ENCODE results near the gene ZNF497. TPM values are rescaled to one million over a fixed set of nuclear protein-coding genes. Genes with fewer than 3 reads are reported as not detected.
"Not testable (repeated sequence)": the region's sequence is repeated elsewhere in the genome, so short reads cannot be mapped to it uniquely, and the experiment has no call there.

Gene ZNF497
- total RNA-seq, 4 donors from 2014 or later, result 0.74 to 2.4 (median 1.3) TPM

- no peak for TF ChIP-seq CTCF (IDR thresholded peaks at IDR 0.05)
- ATAC-seq (ENCODE audit: low FRiP score), result no peak
- no peak for DNase-seq (ENCODE audit: low spot score)
Observed at GRCh38 chr19:58385313-58385890, 22.9 kb upstream of the ZNF497 start.

- TF ChIP-seq CTCF (IDR thresholded peaks at IDR 0.05), result no peak
- no peak for ATAC-seq (ENCODE audit: low FRiP score)
- no peak for DNase-seq (ENCODE audit: low spot score)
Observed at GRCh38 chr19:58382997-58383603, 20.5 kb upstream of the ZNF497 start.

- DNase-seq (ENCODE audit: low spot score) (no peak), ATAC-seq (ENCODE audit: low FRiP score) (no peak)
- TF ChIP-seq CTCF (IDR thresholded peaks at IDR 0.05), result no peak
Observed at GRCh38 chr19:58381460-58382212, 19.1 kb upstream of the ZNF497 start.

GRCh38 chr19:58380662-58381459 is 18.3 kb upstream of the ZNF497 start, which contains the start of gene ZNF837:
Gene ZNF837, minus strand, starts transcription at chr19:58381030. Its CDS starts 11,698 bp downstream, at chr19:58369332.
- DNase-seq (ENCODE audit: low spot score) (peak; percentile 82), ATAC-seq (ENCODE audit: low FRiP score) (peak; percentile 94)
- TF ChIP-seq CTCF (IDR thresholded peaks at IDR 0.05), result no peak

- TF ChIP-seq CTCF (IDR thresholded peaks at IDR 0.05), result no peak
- no peak for ATAC-seq (ENCODE audit: low FRiP score)
Observed at GRCh38 chr19:58380037-58380661, 17.6 kb upstream of the ZNF497 start.

GRCh38 chr19:58379246-58379645 is 16.7 kb upstream of the ZNF497 start:
- ATAC-seq (ENCODE audit: low FRiP score), result no peak
- TF ChIP-seq CTCF (IDR thresholded peaks at IDR 0.05), result no peak

More at GRCh38 chr19:58380037-58380661, 17.6 kb upstream of the ZNF497 start:
- DNase-seq (ENCODE audit: low spot score), result no peak

GRCh38 chr19:58376724-58377123 is 14.2 kb upstream of the ZNF497 start:
- ATAC-seq (ENCODE audit: low FRiP score), result not testable (repeated sequence)

More at GRCh38 chr19:58379246-58379645, 16.7 kb upstream of the ZNF497 start:
- DNase-seq (ENCODE audit: low spot score), result no peak

More at GRCh38 chr19:58376724-58377123, 14.2 kb upstream of the ZNF497 start:
- not testable (repeated sequence) for DNase-seq (ENCODE audit: low spot score)
